ENCODE data around the gene CTTNBP2NL.
"Not testable (repeated sequence)": the region's sequence is repeated elsewhere in the genome, so short reads cannot be mapped to it uniquely, and the experiment has no call there.

DNA sequence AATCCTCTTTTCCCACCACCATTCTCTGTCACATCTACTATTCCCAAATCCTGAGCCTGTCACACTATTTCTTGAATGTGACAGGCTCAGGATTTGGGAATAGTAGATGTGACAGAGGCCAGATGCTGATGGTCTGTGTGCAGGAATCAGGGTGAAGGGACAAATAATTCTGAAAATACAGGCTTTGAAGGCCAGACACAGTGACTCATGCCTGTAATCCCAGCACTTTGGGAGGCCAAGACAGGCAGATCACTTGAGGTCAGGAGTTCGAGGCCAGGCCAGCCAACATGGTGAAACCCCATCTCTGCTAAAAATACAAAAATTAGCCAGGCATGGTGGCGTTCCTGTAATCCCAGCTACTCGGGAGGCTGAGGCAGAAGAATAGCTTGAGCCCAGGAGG lies 55.3 kb downstream of the CTTNBP2NL start:
- not testable (repeated sequence) for TF ChIP-seq POLR2A (IDR thresholded peaks at IDR 0.05)
- TF ChIP-seq, protein P1, sequence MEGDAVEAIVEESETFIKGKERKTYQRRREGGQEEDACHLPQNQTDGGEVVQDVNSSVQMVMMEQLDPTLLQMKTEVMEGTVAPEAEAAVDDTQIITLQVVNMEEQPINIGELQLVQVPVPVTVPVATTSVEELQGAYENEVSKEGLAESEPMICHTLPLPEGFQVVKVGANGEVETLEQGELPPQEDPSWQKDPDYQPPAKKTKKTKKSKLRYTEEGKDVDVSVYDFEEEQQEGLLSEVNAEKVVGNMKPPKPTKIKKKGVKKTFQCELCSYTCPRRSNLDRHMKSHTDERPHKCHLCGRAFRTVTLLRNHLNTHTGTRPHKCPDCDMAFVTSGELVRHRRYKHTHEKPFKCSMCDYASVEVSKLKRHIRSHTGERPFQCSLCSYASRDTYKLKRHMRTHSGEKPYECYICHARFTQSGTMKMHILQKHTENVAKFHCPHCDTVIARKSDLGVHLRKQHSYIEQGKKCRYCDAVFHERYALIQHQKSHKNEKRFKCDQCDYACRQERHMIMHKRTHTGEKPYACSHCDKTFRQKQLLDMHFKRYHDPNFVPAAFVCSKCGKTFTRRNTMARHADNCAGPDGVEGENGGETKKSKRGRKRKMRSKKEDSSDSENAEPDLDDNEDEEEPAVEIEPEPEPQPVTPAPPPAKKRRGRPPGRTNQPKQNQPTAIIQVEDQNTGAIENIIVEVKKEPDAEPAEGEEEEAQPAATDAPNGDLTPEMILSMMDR (IDR thresholded peaks at IDR 0.05), result not testable (repeated sequence)

Measured in ovary (tissue), 3 donors.